ENCODE results near the gene SRM.
"Not testable (repeated sequence)": the region's sequence is repeated elsewhere in the genome, so short reads cannot be mapped to it uniquely, and the experiment has no call there.

The SRM gene

GRCh38 chr1:11019358-11019757 lies 40.5 kb downstream of the SRM start:
- not testable (repeated sequence) for DNase-seq (ENCODE audit: low read depth)

- DNase-seq (ENCODE audit: low read depth), result no peak
These were observed 46.7 kb downstream of the SRM start for GRCh38 chr1:11013160-11013531.

GRCh38 chr1:11012260-11013159 lies 47.3 kb downstream of the SRM start, which contains the start of gene TARDBP:
TSS of gene TARDBP (plus strand) at chr1:11012654. CDS start at chr1:11013728, 1,074 bp downstream.
- DNase-seq (ENCODE audit: low read depth), result peak; percentile 82
